Measurements from ENCODE around the gene HAT1. TPM values are rescaled to one million over a fixed set of nuclear protein-coding genes. Genes with fewer than 3 reads are reported as not detected.

Gene HAT1
- total and polyA plus RNA-seq, 10 of the 15 experiments (the other 5 are each of a cell fraction or from before 2014, with no cell fraction given) = 60.0 to 225 (median 130) TPM

GRCh38 chr2:171956135-171956825 is 34.0 kb downstream of the HAT1 start:
- intact Hi-C loops (cut with micrococcal nuclease; ENCODE audit: unreplicated experiment) = loop anchor here (10.0 kb wide), 1 partner anchor 149 kb away; the partner anchor contains the start of gene DLX2
- no peaks in the 10 kb centered on the region; the same call in 2 of the 3 replicates for H3K9me3 ChIP-seq (replicated peaks; ENCODE audit: control insufficient read depth, insufficient read depth, low read length)
- no peak overlapping the region for H3K27ac ChIP-seq (ENCODE audit: control insufficient read depth, insufficient read depth)
- BruUV-seq (replicated peaks) = no TSS peak
- H3K4me1 ChIP-seq (ENCODE audit: control insufficient read depth, insufficient read depth, low read length) = no peaks in the 10 kb centered on the region; the same call in 1 of the 2 replicates
- ATAC-seq (no peak), DNase-seq (ENCODE audit: low read depth, low spot score) (no peak), FAIRE-seq (no peak)
- no peak for TF ChIP-seq KAT2A (conservative IDR thresholded peaks at IDR 0.05; ENCODE audit: control insufficient read depth, low read depth, low read length)
- TF ChIP-seq HDGF (IDR thresholded peaks at IDR 0.05) = no peak
- no peak for TF ChIP-seq SREBF1 (IDR thresholded peaks at IDR 0.05; ENCODE audit: low read length)
- no peak for TF ChIP-seq ZNF217 (IDR thresholded peaks at IDR 0.05)
- WGBS (ENCODE audit: insufficient coverage, insufficient replicate concordance, low lambda C conversion rate, missing lambda C conversion rate) = 98% methylated on average over 7 of the region's 7 CpGs
- ChIA-PET POLR2A (no interaction called here), SMC1A (ENCODE audit: uncharacterized antibody, unreplicated experiment) (no interaction called here), CTCF (interaction anchor here (0.8 kb wide), 1 partner anchor 14 kb away, joined by 3 read pairs; no protein-coding TSS in a partner anchor), RAD21 (ENCODE audit: unreplicated experiment) (no interaction called here)
- in situ Hi-C loops (cut with MboI) = no loop called here
- no peak overlapping the region for H2AFZ ChIP-seq (ENCODE audit: control insufficient read depth, low read depth, low read length)
- peaks cover 5% of the 10 kb centered on the region in 2 experiments; a peak in 2 of 4 replicates for H3K36me3 ChIP-seq (ENCODE audit: control insufficient read depth in 2 of 2, insufficient read depth in 2 of 2, low read length in 1 of 2)
- no peak overlapping the region for H3K9ac ChIP-seq (ENCODE audit: control insufficient read depth, insufficient read depth, low read length)
- H3K79me2 ChIP-seq (ENCODE audit: control insufficient read depth, insufficient read depth, low read length) = no peaks in the 10 kb centered on the region
- H3K4me2 ChIP-seq (ENCODE audit: control insufficient read depth, insufficient read depth) = no peak overlapping the region
- H3K27me3 ChIP-seq (replicated peaks in 1 of 2; ENCODE audit: control insufficient read depth in 2 of 2, insufficient read depth in 2 of 2, low read length in 1 of 2) = no peaks in the 10 kb centered on the region
- H3K4me3 ChIP-seq = no peak overlapping the region
- H4K20me1 ChIP-seq (ENCODE audit: control insufficient read depth, insufficient read depth) = no peaks in the 10 kb centered on the region

GRCh38 chr2:171957061-171957460 is 34.8 kb downstream of the HAT1 start:
- Histone ChIP-seq H3K27ac (ENCODE audit: control insufficient read depth, insufficient read depth) (no peak overlapping the region), H4K20me1 (ENCODE audit: control insufficient read depth, insufficient read depth) (no peaks in the 10 kb centered on the region), H3K4me1 (ENCODE audit: control insufficient read depth, insufficient read depth, low read length) (no peaks in the 10 kb centered on the region; the same call in 1 of the 2 replicates), H3K4me2 (ENCODE audit: control insufficient read depth, insufficient read depth) (no peak overlapping the region), H3K4me3 (no peak overlapping the region), H3K79me2 (ENCODE audit: control insufficient read depth, insufficient read depth, low read length) (no peaks in the 10 kb centered on the region), H3K27me3 (replicated peaks in 1 of 2; ENCODE audit: control insufficient read depth in 2 of 2, insufficient read depth in 2 of 2, low read length in 1 of 2) (no peaks in the 10 kb centered on the region), H3K36me3 (ENCODE audit: control insufficient read depth in 2 of 2, insufficient read depth in 2 of 2, low read length in 1 of 2) (peaks cover 5% of the 10 kb centered on the region in 2 experiments; a peak in 2 of 4 replicates), H3K9me3 (replicated peaks; ENCODE audit: control insufficient read depth, insufficient read depth, low read length) (no peaks in the 10 kb centered on the region; the same call in 2 of the 3 replicates), H3K9ac (ENCODE audit: control insufficient read depth, insufficient read depth, low read length) (no peak overlapping the region), H2AFZ (ENCODE audit: control insufficient read depth, low read depth, low read length) (no peak overlapping the region)
- ChIA-PET CTCF (interaction anchor here (0.8 to 0.9 kb wide), 2 partner anchors 13 to 148 kb away, joined by 3 read pairs; no protein-coding TSS in a partner anchor), SMC1A (ENCODE audit: uncharacterized antibody, unreplicated experiment) (no interaction called here), POLR2A (no interaction called here), RAD21 (ENCODE audit: unreplicated experiment) (no interaction called here)
- TF ChIP-seq RAD21 (IDR thresholded peaks at IDR 0.05; ENCODE audit: insufficient read depth, low read depth, low read length) = 0 out of 2 replicates have a peak, but pooled peaks have one; percentile 18
- TF ChIP-seq BCL11A (IDR thresholded peaks at IDR 0.05; ENCODE audit: low read depth, low read length) = no peak
- TF ChIP-seq CTCF (IDR thresholded peaks at IDR 0.05 in 2 of 3, conservative IDR thresholded peaks at IDR 0.05 in 1 of 3; ENCODE audit: control insufficient read depth in 2 of 3, extremely low read depth in 1 of 3, insufficient read depth in 1 of 3, low read depth in 3 of 3, low read length in 3 of 3) = peak in 2 of 3 experiments; percentile 7 to 27; a peak in 2 of 6 replicates
- DNase-seq (ENCODE audit: low read depth, low spot score) (no peak), ATAC-seq (no peak; the same call in 2 of the 3 replicates), FAIRE-seq (no peak)
- BruUV-seq (replicated peaks) = no TSS peak
- intact Hi-C loops (cut with micrococcal nuclease; ENCODE audit: unreplicated experiment) (loop anchor here (10.0 kb wide), 1 partner anchor 148 kb away; the partner anchor contains the start of gene DLX2), in situ Hi-C loops (cut with MboI) (no loop called here)
- 98% methylated on average over 2 of the region's 2 CpGs for WGBS (ENCODE audit: insufficient coverage, insufficient replicate concordance, low lambda C conversion rate, missing lambda C conversion rate)
